Prostate gland (tissue), 2 donors: ENCODE results near the gene UNC5B. TPM values are rescaled to one million over a fixed set of nuclear protein-coding genes. Genes with fewer than 3 reads are reported as not detected.

ENCODE experiments used
- DNase-seq: peaks from one replicate; pipeline ENCODE4 v3.0.0-alpha.2; 2019; ENCODE audit warnings: low spot score
- H3K27ac ChIP-seq, 2 donors: fragments of 200-600 bp; sonication (generic); 2 replicates each; pipeline ENCODE4 v1.5.1; 2017 to 2019
- H3K27me3 ChIP-seq: fragments of 200-600 bp; sonication (generic); replicated peaks from 2 replicates; pipeline ENCODE4 v1.5.1; 2019; ENCODE audit not compliant: insufficient read depth
- H3K36me3 ChIP-seq, 2 donors: fragments of 200-600 bp; sonication (generic); 1 replicate in 1 of 2; 2 replicates in 1 of 2; pipeline versions ENCODE4 v1.5.1 to v1.8.1; 2017 to 2019
- H3K4me1 ChIP-seq: fragments of 200-600 bp; sonication (generic); replicated peaks from 2 replicates; pipeline ENCODE4 v1.5.1; 2019
- H3K4me3 ChIP-seq, 2 donors: fragments of 200-600 bp; sonication (generic); 2 replicates each; pipeline ENCODE4 v1.5.1; 2017 to 2019
- H3K9me3 ChIP-seq: fragments of 200-600 bp; sonication (generic); 2 replicates; pipeline ENCODE4 v1.5.1; 2017
- CTCF ChIP-seq, 4 experiments: fragments of 200-600 bp in 2 of 4; fragments of 450-650 bp in 2 of 4; sonication (generic) in 2 of 4; IDR thresholded peaks; 1 replicate in 3 of 4; 2 replicates in 1 of 4; pipeline ENCODE4 v1.5.1; 2016 to 2019; ENCODE audit warnings: antibody characterized with exemption in 4 of 4, mild to moderate bottlenecking in 2 of 4, moderate library complexity in 2 of 4
- POLR2A ChIP-seq: fragments of 450-650 bp; IDR thresholded peaks from one replicate; pipeline ENCODE4 v1.6.1; 2016; ENCODE audit warnings: antibody characterized with exemption, mild to moderate bottlenecking
- POLR2AphosphoS5 ChIP-seq: sonication (generic); formaldehyde crosslinking; IDR thresholded peaks from one replicate; pipeline ENCODE4 v1.6.1; 2017; ENCODE audit warnings: antibody characterized with exemption
- WGBS: methylation state at CpG from one replicate; pipeline ENCODE4 v1.1.5; 2018; 5-methylcytosine and 5-hydroxymethylcytosine counted together
- intact Hi-C: fragments of 100-400 bp; cut with DNase I; formaldehyde crosslinking; loops from one replicate; pipeline ENCODE4 v1.14.2; 2022
- total RNA-seq, 2 donors: library from RNA; depleted of rRNA; stranded (reverse); fragments of >200 nt; gene quantifications; one replicate each; pipeline ENCODE4 v1.1.0, GENCODE V29; 2016

UNC5B gene
- total RNA-seq, 2 donors from 2014 or later: 12.8 to 58.4 TPM

DNA sequence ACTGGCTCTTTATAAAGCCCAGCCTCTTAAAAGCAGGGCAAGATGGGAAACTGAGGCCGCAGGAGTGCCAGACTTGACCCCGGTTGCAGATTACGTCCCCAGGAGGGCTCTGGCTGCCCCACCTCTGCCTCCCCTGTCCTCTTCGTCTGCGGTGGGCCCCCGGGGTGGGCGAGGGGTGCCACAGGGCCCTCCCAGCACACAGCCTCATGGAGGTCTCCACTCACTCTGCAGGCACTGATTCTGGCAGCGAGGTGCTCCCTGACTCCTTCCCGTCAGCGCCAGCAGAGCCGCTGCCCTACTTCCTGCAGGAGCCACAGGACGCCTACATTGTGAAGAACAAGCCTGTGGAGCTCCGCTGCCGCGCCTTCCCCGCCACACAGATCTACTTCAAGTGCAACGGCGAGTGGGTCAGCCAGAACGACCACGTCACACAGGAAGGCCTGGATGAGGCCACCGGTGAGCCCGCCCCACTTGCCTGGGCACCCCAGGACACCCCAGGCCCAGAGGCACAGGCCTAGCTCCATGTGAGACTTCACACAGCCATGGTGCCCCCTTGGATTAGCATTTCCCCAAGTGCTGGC lies 67.3 kb downstream of the UNC5B start:
- H3K9me3 ChIP-seq: no peaks in the 10 kb centered on the region
- WGBS: 87% methylated on average over 22 of the region's 22 CpGs
- H3K4me3 ChIP-seq: no peak overlapping the region
- H3K27me3 ChIP-seq: no peaks in the 10 kb centered on the region
- intact Hi-C loops: no loop called here
- no peaks in the 10 kb centered on the region for H3K4me1 ChIP-seq
- DNase-seq: no peak
- no peaks in the 10 kb centered on the region for H3K36me3 ChIP-seq
- H3K27ac ChIP-seq: no peak overlapping the region
- no peak for TF ChIP-seq CTCF (IDR thresholded peaks at IDR 0.05)
- no peak for TF ChIP-seq POLR2A
- TF ChIP-seq POLR2AphosphoS5: no peak

DNA sequence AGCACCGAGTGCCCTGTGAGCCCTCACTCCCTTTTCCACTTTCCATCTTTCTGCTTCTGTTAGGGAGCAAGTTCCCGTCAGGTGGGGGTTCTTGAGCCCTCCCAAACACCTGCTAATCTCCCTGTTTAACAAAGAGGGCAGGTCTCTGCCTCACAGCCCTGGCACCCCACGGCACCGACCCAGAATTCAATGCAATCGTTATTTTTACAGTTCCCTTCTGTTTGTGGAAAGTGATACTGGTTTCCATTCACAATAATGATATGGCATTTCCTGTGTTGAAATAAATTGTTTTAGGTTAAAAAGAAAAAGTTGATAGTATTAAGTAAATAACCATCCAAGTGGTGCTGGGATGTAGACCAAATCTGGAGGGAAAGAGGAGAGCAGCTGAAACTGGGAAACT lies 67.8 kb downstream of the UNC5B start:
- H3K9me3 ChIP-seq: no peaks in the 10 kb centered on the region
- H3K36me3 ChIP-seq: no peaks in the 10 kb centered on the region
- 75% methylated on average over 5 of the region's 5 CpGs for WGBS
- no peak for DNase-seq
- TF ChIP-seq POLR2A (no peak), CTCF (IDR thresholded peaks at IDR 0.05) (no peak), POLR2AphosphoS5 (no peak)
- no peak overlapping the region for H3K27ac ChIP-seq
- no peak overlapping the region for H3K4me3 ChIP-seq
- H3K4me1 ChIP-seq: no peaks in the 10 kb centered on the region
- no peaks in the 10 kb centered on the region for H3K27me3 ChIP-seq
- intact Hi-C loops: no loop called here

- 46% methylated on average over 3 of the region's 3 CpGs for WGBS
- no peaks in the 10 kb centered on the region for H3K36me3 ChIP-seq
- H3K4me3 ChIP-seq: no peak overlapping the region
- TF ChIP-seq POLR2AphosphoS5: no peak
- no peak for TF ChIP-seq POLR2A
- no peak for TF ChIP-seq CTCF (IDR thresholded peaks at IDR 0.05)
- H3K4me1 ChIP-seq: no peaks in the 10 kb centered on the region
- H3K9me3 ChIP-seq: no peaks in the 10 kb centered on the region
- no peaks in the 10 kb centered on the region for H3K27me3 ChIP-seq
- H3K27ac ChIP-seq: no peak overlapping the region
- DNase-seq: no peak
- intact Hi-C loops: no loop called here
Measured at GRCh38 chr10:71280825-71281224, 68.5 kb downstream of the UNC5B start.

GRCh38 chr10:71281646-71282322 lies 69.4 kb downstream of the UNC5B start:
- intact Hi-C loops: no loop called here
- DNase-seq: no peak
- 85% methylated on average over 8 of the region's 8 CpGs for WGBS
- H3K4me3 ChIP-seq: no peak overlapping the region
- TF ChIP-seq POLR2A (no peak), CTCF (IDR thresholded peaks at IDR 0.05) (no peak), POLR2AphosphoS5 (no peak)
- H3K36me3 ChIP-seq: no peaks in the 10 kb centered on the region
- H3K27me3 ChIP-seq: no peaks in the 10 kb centered on the region
- H3K4me1 ChIP-seq: no peaks in the 10 kb centered on the region
- H3K9me3 ChIP-seq: no peaks in the 10 kb centered on the region
- no peak overlapping the region for H3K27ac ChIP-seq

- no peaks in the 10 kb centered on the region for H3K9me3 ChIP-seq
- intact Hi-C loops: no loop called here
- H3K27ac ChIP-seq: no peak overlapping the region
- H3K4me1 ChIP-seq: no peaks in the 10 kb centered on the region
- H3K4me3 ChIP-seq: no peak overlapping the region
- no peaks in the 10 kb centered on the region for H3K27me3 ChIP-seq
- H3K36me3 ChIP-seq: no peaks in the 10 kb centered on the region
- DNase-seq: no peak
- whole genome bisulfite sequencing: 95% methylated on average over 2 of the region's 2 CpGs
- TF ChIP-seq CTCF (IDR thresholded peaks at IDR 0.05) (no peak), POLR2A (no peak), POLR2AphosphoS5 (no peak)
Measured at GRCh38 chr10:71282323-71282680, 69.9 kb downstream of the UNC5B start.
